WI38 (cell line): Measurements from ENCODE around the gene ABHD12B.
"Not testable (repeated sequence)": the region's sequence is repeated elsewhere in the genome, so short reads cannot be mapped to it uniquely, and the experiment has no call there.

Experiments
- H3K4me3 ChIP-seq: 2 replicates; pipeline ENCODE4 v1.5.1; 2011; ENCODE audit warnings: low read depth, mild to moderate bottlenecking, control low read depth, low read length
- CTCF ChIP-seq: IDR thresholded peaks from 2 replicates; pipeline ENCODE4 v1.5.1; 2012; ENCODE audit warnings: low read depth, mild to moderate bottlenecking, control low read depth, low read length

ABHD12B gene

GRCh38 chr14:50897658-50898175, 25.9 kb downstream of the ABHD12B start:
- H3K4me3 ChIP-seq: no peak overlapping the region
- no peak for TF ChIP-seq CTCF

GRCh38 chr14:50901361-50901760, 29.5 kb downstream of the ABHD12B start:
- H3K4me3 ChIP-seq: no peak overlapping the region
- TF ChIP-seq CTCF: no peak

- TF ChIP-seq CTCF: no peak
- no peak overlapping the region for H3K4me3 ChIP-seq
These were observed 32.9 kb downstream of the ABHD12B start for GRCh38 chr14:50904719-50905118.

GRCh38 chr14:50906326-50907065, 34.6 kb downstream of the ABHD12B start:
- H3K4me3 ChIP-seq: no peak overlapping the region
- TF ChIP-seq CTCF: no peak

GRCh38 chr14:50910495-50911420, 38.9 kb downstream of the ABHD12B start:
- no peak for TF ChIP-seq CTCF

GRCh38 chr14:50917449-50917848, 45.6 kb downstream of the ABHD12B start:
- no peak for TF ChIP-seq CTCF
- no peak overlapping the region for H3K4me3 ChIP-seq

More at GRCh38 chr14:50910495-50911420, 38.9 kb downstream of the ABHD12B start:
- no peak overlapping the region for H3K4me3 ChIP-seq

- H3K4me3 ChIP-seq: not testable (repeated sequence)
These were observed 47.7 kb downstream of the ABHD12B start for GRCh38 chr14:50919524-50919923.
